GM12875 (cell line): ENCODE data around the gene CLEC12A.

ENCODE experiments used
- H3K4me3 ChIP-seq: one replicate; pipeline ENCODE4 v1.5.1; 2011; ENCODE audit warnings: low read depth, low read length, control low read depth
- TF ChIP-seq, protein P1 (sequence below): IDR thresholded peaks from 2 replicates; pipeline ENCODE4 v1.5.1; 2011; ENCODE audit warnings: low read depth, mild to moderate bottlenecking, control low read depth, inconsistent platforms, low read length, moderate library complexity, borderline replicate concordance; ENCODE audit not compliant: insufficient read depth

CLEC12A gene

GRCh38 chr12:9933958-9934357, 37.3 kb upstream of the CLEC12A start:
- TF ChIP-seq, protein P1, sequence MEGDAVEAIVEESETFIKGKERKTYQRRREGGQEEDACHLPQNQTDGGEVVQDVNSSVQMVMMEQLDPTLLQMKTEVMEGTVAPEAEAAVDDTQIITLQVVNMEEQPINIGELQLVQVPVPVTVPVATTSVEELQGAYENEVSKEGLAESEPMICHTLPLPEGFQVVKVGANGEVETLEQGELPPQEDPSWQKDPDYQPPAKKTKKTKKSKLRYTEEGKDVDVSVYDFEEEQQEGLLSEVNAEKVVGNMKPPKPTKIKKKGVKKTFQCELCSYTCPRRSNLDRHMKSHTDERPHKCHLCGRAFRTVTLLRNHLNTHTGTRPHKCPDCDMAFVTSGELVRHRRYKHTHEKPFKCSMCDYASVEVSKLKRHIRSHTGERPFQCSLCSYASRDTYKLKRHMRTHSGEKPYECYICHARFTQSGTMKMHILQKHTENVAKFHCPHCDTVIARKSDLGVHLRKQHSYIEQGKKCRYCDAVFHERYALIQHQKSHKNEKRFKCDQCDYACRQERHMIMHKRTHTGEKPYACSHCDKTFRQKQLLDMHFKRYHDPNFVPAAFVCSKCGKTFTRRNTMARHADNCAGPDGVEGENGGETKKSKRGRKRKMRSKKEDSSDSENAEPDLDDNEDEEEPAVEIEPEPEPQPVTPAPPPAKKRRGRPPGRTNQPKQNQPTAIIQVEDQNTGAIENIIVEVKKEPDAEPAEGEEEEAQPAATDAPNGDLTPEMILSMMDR = no peak
- H3K4me3 ChIP-seq = no peak overlapping the region

GRCh38 chr12:9935026-9935425, 36.2 kb upstream of the CLEC12A start:
- TF ChIP-seq, protein P1 = no peak
- H3K4me3 ChIP-seq = no peak overlapping the region

GRCh38 chr12:9936591-9936990, 34.6 kb upstream of the CLEC12A start:
- TF ChIP-seq, protein P1 = no peak

DNA sequence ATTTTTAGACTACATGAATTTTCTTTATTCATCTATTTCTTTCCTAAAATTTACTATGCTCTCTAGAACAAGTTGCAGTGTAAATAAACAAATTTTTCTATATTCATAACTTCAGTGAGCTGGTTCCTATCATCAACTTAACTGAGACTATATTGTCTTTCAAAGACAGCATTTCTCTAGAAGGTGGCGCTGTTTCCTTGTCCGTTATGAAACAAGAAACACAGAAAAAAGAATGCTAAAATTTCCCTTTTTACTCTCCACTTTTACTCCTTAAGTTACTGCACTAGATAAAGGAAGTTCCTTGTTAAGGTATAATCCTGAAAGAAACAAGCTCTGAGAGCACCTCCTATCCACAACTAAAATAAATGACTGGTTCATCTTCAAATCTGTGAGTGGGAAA, 30.8 kb upstream of the CLEC12A start:
- TF ChIP-seq, protein P1 = peak; percentile 27; the same call in 1 of the 2 replicates
- no peak overlapping the region for H3K4me3 ChIP-seq

More at GRCh38 chr12:9936591-9936990, 34.6 kb upstream of the CLEC12A start:
- H3K4me3 ChIP-seq = no peak overlapping the region

GRCh38 chr12:9941838-9942237, 29.4 kb upstream of the CLEC12A start:
- TF ChIP-seq, protein P1 = no peak
- H3K4me3 ChIP-seq = no peak overlapping the region

DNA sequence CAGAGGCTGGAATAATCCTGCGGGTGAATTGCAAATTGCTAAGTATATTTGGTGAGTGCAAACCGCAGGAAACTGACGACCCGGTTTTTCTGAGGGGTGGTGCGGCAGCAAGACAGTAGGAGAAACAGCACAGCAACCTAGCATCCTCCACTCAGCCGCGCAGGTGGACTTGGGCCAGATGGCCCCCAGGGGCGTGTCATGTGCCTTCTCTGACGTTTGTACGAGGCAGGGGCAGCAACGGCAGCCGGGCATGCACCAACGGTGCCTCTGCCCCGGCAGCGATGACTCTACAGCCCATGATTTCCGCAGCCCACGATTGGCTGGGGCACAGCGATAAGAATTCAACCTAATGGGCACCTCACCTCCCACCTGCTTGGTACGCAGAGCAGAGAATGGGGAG, 28.0 kb upstream of the CLEC12A start:
- TF ChIP-seq, protein P1 = no peak

DNA sequence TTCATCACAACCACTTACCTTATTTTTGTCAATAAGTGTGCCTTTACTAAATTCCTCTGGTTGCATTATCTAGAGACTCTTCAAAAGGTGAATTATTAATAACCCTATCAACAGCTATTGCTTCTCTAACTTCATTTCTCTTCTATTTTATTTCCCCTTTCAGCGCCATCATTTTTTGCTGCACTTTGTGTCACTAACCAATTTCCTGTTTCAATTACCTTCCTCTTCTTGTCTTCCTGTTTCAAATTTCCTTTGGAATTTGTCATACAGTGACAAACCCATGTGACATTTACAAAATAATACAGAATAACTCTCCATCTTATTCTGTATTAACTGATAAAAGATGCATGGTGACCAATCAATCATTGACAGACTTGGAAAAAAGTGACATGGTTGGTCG, 26.8 kb upstream of the CLEC12A start:
- H3K4me3 ChIP-seq = no peak overlapping the region
- TF ChIP-seq, protein P1 = no peak

More for the DNA sequence above, 28.0 kb upstream of the CLEC12A start:
- H3K4me3 ChIP-seq = no peak overlapping the region
